OCI-M2 (cell line): ENCODE measurements around the gene GRIFIN.

Source experiments
- DNase-seq: peaks from one replicate; lab custom pipeline; 2025; ENCODE audit not compliant: unreplicated experiment; lab: John Stamatoyannopoulos, UW

GRIFIN gene

GRCh38 chr7:2499181-2499580 is 23.0 kb upstream of the GRIFIN start:
- DNase-seq: no peak

GRCh38 chr7:2498708-2499107 is 22.5 kb upstream of the GRIFIN start:
- DNase-seq: no peak

- no peak for DNase-seq
Measured at GRCh38 chr7:2497500-2498336, 21.5 kb upstream of the GRIFIN start.

DNA sequence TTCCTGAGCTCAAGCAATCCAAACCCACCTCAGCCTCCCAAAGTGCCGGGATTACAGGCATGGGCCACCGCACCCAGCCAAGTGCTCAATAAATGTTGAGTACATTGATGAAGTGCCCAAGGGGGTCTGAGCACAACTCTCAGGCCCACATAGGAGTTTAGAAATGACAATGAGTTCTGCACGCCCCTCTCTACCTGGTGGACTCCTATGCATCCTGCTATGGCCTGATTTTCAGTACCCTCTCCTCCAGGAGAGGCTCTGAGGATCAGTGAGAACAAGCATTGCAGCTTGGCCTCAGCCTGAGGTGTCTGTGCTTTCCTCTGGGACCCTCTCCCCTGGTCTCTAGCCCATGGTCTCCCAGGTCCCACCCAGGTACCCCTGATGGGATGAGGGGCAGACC is 20.9 kb upstream of the GRIFIN start:
- DNase-seq: no peak

DNA sequence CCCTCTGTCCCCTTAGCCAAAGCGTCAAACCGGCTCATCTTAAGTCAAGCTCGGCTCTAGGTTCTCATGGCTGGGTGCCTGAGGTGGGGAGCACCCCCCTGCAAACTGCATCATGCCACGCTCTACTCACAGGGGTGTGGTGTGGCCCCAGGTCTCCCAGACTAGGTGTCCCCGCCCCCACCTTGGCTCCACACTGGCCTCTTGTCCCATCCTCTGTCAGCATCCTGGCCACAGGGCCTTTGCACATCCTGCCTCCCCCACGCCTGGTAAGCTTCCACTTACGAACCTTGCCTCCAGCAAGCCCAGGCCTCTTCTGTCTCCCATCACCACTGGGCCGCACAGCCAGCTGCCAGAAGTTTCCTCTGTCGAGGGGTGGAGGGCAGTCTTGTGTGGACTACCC is 20.2 kb upstream of the GRIFIN start:
- no peak for DNase-seq

DNA sequence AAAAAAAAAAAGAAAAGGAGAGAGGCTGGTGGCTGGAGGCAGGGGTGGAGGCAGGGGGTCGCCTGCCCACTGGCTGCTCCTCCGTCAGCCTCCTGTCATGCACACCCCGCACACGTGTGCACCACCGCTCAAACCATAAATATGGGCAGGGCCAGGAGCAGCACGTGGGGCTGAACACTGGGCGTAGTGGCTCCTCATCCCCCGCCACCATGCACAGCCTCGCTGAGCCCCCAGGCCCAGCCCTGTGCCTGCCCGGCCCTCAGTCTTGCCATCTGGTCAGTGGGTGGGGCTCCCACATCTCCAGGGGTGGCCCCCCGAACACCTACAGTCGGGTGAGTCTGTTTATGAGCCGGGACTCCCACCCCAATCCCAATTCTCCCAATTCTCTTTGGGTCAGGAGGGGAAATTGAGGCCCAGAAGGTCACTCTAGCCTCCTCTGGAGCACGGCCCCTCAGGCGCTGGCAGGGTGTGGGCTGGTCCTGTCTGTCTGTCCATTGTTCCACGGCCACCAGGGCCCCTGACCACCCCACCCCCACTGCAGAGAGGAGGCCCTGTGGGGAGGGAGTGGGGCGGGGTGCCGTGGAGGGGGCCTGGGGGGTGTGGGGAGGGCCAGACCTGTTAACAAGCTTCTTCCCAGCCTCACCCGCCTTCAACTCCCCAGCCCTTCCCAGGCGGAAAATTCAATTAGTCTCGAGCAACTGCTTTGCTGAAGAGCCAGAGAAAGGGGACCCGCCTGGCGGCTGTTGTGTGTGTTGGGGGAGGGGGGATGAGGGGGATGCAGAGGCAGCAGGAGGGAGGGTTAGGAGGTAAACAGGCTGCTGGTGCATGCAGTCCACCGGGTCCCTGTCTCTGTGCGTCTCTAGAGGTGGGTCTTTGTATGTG is 19.5 kb upstream of the GRIFIN start:
- DNase-seq: no peak

DNA sequence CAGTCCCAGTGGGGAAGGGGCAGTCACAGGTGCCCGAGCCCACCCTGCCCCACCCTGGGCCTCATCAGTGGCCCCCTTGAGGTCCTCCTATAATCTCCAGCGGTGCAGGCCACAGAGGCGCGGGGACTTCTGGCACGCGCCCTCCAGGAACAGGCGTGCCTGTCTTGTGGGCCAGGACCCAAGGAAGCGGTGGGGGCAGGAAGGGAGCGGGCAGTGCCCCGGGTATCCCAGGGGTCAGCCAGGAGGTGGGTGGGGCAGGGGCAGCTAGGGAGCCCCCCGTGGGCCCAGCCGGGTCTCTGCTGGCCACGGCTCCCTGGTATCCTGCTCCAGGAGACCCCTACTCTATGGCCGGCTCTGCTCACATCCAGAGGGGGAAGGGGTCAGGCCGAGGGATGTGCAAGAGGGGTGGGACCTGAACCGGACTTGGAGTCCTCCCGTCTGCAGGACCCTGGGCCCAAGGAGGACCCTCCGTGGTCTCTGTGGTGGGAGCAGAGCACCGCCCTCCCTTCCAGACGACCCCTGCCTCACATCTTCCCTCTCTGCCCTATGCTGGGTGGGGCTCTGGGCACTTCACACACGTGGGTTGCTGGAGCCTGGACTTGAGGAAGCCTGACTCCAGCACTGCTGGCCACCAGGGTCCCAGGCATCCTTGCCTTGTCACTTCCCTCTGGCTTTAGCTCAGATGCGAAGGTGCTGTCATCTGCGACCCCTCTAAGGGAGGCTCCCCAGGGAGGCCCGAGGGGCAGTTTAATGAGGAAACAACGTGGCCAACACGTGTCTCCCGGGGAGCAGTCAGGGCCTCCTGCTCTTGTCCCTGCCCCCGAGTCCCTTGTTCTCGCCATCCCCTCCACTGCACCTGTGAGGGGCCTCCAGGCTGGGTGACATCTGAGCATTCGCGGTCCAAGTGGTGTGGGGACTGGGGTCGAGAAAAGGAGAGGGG is 18.3 kb upstream of the GRIFIN start:
- DNase-seq: no peak

- DNase-seq: no peak
Measured at GRCh38 chr7:2493205-2494164, 17.3 kb upstream of the GRIFIN start.

GRCh38 chr7:2492038-2492437 is 15.8 kb upstream of the GRIFIN start:
- DNase-seq: no peak

DNA sequence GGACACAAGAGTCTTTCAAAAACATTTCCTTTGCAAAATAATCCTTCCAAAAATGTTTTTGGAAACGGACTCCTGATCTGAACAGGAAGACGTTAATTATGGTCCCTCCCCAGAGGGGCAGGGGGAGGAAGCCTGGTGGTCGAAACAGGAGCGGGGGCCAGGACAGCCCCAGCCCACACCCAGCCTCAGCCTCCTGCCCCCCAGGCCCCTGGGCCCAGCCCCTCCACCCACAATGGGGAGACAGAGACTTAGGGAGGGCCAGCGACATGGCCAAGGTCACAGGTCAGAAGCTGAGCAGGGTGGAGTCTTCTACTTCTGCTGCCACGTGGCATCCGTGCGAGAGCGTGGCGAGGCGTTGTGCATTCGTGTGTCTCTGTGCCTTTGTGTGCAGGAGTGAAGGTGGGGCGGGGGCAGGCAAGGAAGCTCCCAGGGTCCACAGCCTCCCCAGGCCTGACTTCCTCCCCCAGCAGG is 14.0 kb upstream of the GRIFIN start:
- DNase-seq: no peak

GRCh38 chr7:2488681-2489080 is 12.5 kb upstream of the GRIFIN start:
- DNase-seq: no peak

- no peak for DNase-seq
Measured at GRCh38 chr7:2488272-2488645, 12.1 kb upstream of the GRIFIN start.

GRCh38 chr7:2487586-2488271 is 11.5 kb upstream of the GRIFIN start:
- no peak for DNase-seq

DNA sequence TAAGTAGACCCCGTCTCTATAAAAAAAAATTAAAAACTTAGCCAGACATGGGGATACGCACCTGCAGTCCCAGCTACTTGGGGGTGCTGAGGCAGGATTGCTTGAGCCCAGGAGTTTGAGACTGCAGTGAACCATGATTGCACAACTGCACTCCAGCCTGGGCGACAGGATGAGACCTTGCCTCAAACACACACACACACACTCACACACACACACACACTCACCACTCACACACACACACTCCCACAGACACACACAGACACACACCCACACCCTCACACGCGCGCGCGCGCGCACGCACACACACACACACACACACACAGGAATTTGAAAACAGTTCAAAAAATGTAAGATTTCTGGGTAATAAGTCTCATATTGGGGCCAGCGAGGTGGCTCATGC is 8.7 kb upstream of the GRIFIN start:
- no peak for DNase-seq

DNA sequence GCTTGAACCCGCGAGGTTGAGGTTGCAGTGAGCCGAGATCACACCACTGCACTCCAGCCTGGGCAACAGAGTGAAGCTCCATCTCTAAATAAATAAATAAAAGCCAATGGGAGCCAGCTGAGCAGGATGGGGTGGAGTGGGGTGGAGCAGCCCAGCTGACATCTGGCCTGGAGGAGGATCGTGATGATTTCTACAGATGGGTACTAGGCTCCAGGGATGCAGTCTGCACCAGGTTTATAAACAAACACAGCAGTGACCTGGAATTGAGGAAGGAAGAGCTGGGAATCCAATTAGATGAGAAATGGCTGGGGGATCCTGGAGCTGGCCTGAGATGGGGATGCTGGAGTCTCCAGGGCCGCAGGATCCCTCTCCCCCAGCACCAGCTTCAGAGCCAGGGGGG is 7.3 kb upstream of the GRIFIN start:
- no peak for DNase-seq

DNA sequence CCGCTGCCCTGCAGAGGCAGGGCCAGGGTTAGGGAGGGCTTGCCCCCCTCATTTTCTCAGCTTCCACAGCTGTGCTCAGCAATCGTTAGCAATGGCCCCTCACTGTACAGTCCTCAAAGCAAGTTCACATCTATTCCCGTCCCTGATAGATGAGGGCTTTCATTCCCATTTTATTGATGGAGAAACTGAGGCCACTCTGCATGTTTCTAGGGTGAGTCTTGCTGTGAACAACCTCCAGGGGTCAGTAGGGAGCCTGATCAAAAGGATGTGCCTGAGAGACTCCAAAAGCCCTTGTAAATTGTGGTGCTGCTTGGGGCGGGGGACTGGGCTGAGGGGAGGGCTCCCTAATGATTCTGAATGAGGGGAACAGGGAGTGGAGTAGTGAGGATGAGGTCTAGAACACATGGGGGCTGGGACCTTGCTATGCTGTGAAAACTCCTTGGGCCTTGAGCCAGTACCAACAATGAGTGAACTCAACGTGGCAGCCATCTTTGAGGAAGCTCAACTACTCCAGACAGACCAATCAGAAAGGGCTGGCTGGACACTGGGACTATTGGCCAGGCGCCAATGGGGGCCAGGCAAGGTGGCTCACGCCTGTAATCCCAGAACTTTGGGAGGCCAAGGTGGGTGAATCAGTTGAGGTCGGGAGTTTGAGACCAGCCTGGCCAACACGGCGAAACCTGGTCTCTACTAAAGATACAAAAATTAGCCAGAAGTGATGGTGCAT is 6.7 kb upstream of the GRIFIN start:
- DNase-seq: no peak

DNA sequence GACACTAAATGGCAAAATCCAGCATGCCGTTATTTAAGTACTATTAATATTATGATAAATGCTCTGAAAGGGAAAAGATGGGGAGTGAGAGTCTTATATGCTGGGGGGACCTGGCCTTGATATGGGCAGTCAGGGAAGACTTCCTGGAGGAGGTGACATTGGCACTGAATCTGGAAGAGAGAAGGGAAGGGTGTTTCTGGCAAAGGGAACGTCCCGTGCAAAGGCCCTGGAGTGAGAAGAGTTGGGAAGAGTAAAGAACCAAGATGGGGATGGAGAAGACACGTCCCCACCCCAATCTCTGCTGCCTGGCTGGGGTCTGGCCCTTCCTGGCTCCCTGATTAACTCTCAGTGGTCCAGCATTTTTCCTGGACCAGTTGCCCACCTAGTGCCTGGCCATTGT is 5.0 kb upstream of the GRIFIN start:
- no peak for DNase-seq

DNA sequence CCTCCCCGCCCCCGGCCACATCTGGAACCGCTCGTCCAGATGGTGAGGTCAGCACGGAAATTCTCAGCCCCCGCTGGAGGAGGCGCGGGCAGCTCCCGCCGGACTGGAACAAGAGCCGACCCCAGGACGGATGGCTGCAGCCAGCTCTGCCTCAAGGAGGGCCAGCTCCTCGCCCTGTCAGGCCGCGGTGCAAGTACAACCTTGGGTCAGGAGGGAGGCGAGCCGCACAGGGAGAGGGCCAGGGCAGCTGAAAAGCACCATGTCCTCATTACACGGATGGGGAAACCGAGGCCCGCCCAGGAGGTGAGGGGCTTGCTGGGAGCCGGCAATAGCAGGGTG is 3.8 kb upstream of the GRIFIN start:
- no peak for DNase-seq
